NT2/D1 (cell line): Measurements from ENCODE around the gene SGCB.

Experiments used
- DNase-seq: peaks from one replicate; pipeline ENCODE4 v3.0.0-alpha.2; 2011; ENCODE audit warnings: low read depth, low spot score
- H3K27me3 ChIP-seq: 2 replicates; pipeline ENCODE4 v1.6.0; 2011; ENCODE audit warnings: mild to moderate bottlenecking; ENCODE audit not compliant: insufficient read length, insufficient read depth
- H3K36me3 ChIP-seq: 2 replicates; pipeline ENCODE4 v1.6.1; 2011; ENCODE audit warnings: mild to moderate bottlenecking, low read length, mixed read lengths; ENCODE audit not compliant: insufficient read depth, insufficient read length
- H3K4me1 ChIP-seq: 2 replicates; pipeline ENCODE4 v1.5.1; 2011; ENCODE audit not compliant: insufficient read depth, insufficient read length
- H3K4me3 ChIP-seq: 2 replicates; pipeline ENCODE4 v1.5.1; 2011; ENCODE audit warnings: low read depth; ENCODE audit not compliant: insufficient read length
- H3K9ac ChIP-seq: 2 replicates; pipeline ENCODE4 v1.6.0; 2011; ENCODE audit warnings: low read depth; ENCODE audit not compliant: insufficient read length
- H3K9me3 ChIP-seq: 2 replicates; pipeline ENCODE4 v1.5.1; 2011; ENCODE audit warnings: mild to moderate bottlenecking, low read length; ENCODE audit not compliant: insufficient read depth
- SUZ12 ChIP-seq: IDR thresholded peaks from 2 replicates; pipeline ENCODE4 v1.6.1; 2011; ENCODE audit not compliant: insufficient read length, insufficient read depth; ENCODE audit errors: extremely low read depth
- YY1 ChIP-seq: IDR thresholded peaks from 2 replicates; pipeline ENCODE4 v1.6.1; 2011; ENCODE audit not compliant: insufficient read length, insufficient read depth
- ZNF274 ChIP-seq: IDR thresholded peaks from 2 replicates; pipeline ENCODE4 v1.6.1; 2011; ENCODE audit warnings: mild to moderate bottlenecking, low read depth, low read length

SGCB gene

GRCh38 chr4:52059372-52059771 lies 21.3 kb upstream of the SGCB start:
- H3K4me3 ChIP-seq = no peak overlapping the region
- no peak overlapping the region for H3K9ac ChIP-seq
- TF ChIP-seq ZNF274 = no peak
- TF ChIP-seq SUZ12 = no peak
- no peak for TF ChIP-seq YY1
- DNase-seq = no peak
- no peaks in the 10 kb centered on the region for H3K4me1 ChIP-seq
- no peaks in the 10 kb centered on the region for H3K9me3 ChIP-seq
- no peaks in the 10 kb centered on the region for H3K36me3 ChIP-seq
- no peaks in the 10 kb centered on the region for H3K27me3 ChIP-seq

- DNase-seq = no peak
- H3K4me3 ChIP-seq = no peak overlapping the region
- TF ChIP-seq YY1 (no peak), ZNF274 (no peak), SUZ12 (no peak)
- peaks cover 3% of the 10 kb centered on the region for H3K27me3 ChIP-seq
- H3K4me1 ChIP-seq = no peaks in the 10 kb centered on the region
- no peaks in the 10 kb centered on the region for H3K36me3 ChIP-seq
- H3K9ac ChIP-seq = no peak overlapping the region
- no peaks in the 10 kb centered on the region for H3K9me3 ChIP-seq
These were observed 20.2 kb upstream of the SGCB start for GRCh38 chr4:52058275-52058674.

GRCh38 chr4:52057196-52057595 lies 19.1 kb upstream of the SGCB start:
- TF ChIP-seq SUZ12 (no peak), ZNF274 (no peak), YY1 (no peak)
- Histone ChIP-seq H3K4me3 (no peak overlapping the region), H3K36me3 (no peaks in the 10 kb centered on the region), H3K4me1 (no peaks in the 10 kb centered on the region), H3K9me3 (no peaks in the 10 kb centered on the region), H3K9ac (no peak overlapping the region), H3K27me3 (peaks cover 12% of the 10 kb centered on the region)
- DNase-seq = no peak

- peaks cover 37% of the 10 kb centered on the region for H3K27me3 ChIP-seq
- no peaks in the 10 kb centered on the region for H3K36me3 ChIP-seq
- no peak for DNase-seq
These were observed 16.2 kb upstream of the SGCB start for GRCh38 chr4:52054254-52054653.

GRCh38 chr4:52052475-52052780 lies 14.3 kb upstream of the SGCB start:
- no peak for DNase-seq
- Histone ChIP-seq H3K4me3 (no peak overlapping the region), H3K4me1 (no peaks in the 10 kb centered on the region), H3K9me3 (peaks cover 18% of the 10 kb centered on the region; the same call in 1 of the 2 replicates), H3K27me3 (peaks cover 37% of the 10 kb centered on the region), H3K36me3 (no peaks in the 10 kb centered on the region), H3K9ac (no peak overlapping the region)
- TF ChIP-seq ZNF274 = no peak
- no peak for TF ChIP-seq SUZ12
- TF ChIP-seq YY1 = no peak

More at GRCh38 chr4:52054254-52054653, 16.2 kb upstream of the SGCB start:
- TF ChIP-seq SUZ12 (no peak), YY1 (no peak), ZNF274 (no peak)
- H3K4me3 ChIP-seq = no peak overlapping the region
- no peak overlapping the region for H3K9ac ChIP-seq
- 0 out of 2 replicates have a peak, but pooled peaks cover 6% of the 10 kb centered on the region for H3K9me3 ChIP-seq
- no peaks in the 10 kb centered on the region for H3K4me1 ChIP-seq

GRCh38 chr4:52051615-52052474 lies 13.7 kb upstream of the SGCB start:
- H3K9me3 ChIP-seq = peaks cover 18% of the 10 kb centered on the region; the same call in 1 of the 2 replicates
- H3K36me3 ChIP-seq = no peaks in the 10 kb centered on the region
- peak overlapping the region; percentile 54 for H3K4me3 ChIP-seq
- H3K9ac ChIP-seq = peak overlapping the region; percentile 76
- peaks cover 37% of the 10 kb centered on the region for H3K27me3 ChIP-seq
- no peaks in the 10 kb centered on the region for H3K4me1 ChIP-seq
- DNase-seq = peak; percentile 76
- TF ChIP-seq ZNF274 = no peak
- TF ChIP-seq YY1 = no peak
- no peak for TF ChIP-seq SUZ12

GRCh38 chr4:52051213-52051614 lies 13.1 kb upstream of the SGCB start, which contains the start of gene SPATA18:
Gene SPATA18, plus strand, starts transcription at chr4:52051304. Its CDS starts 401 bp downstream, at chr4:52051705.
- Histone ChIP-seq H3K9ac (peak within 1 kb of the TSS; percentile 76), H3K4me3 (peak within 1 kb of the TSS; percentile 54), H3K4me1 (no peaks in the 10 kb centered on the region), H3K27me3 (peaks cover 37% of the 10 kb centered on the region), H3K36me3 (no peaks in the 10 kb centered on the region), H3K9me3 (peaks cover 18% of the 10 kb centered on the region; the same call in 1 of the 2 replicates)
- DNase-seq = no peak
- TF ChIP-seq YY1 (no peak), SUZ12 (no peak), ZNF274 (no peak)
